Cerebellar nuclear complex (tissue), 1 donor: ENCODE results near the gene ACOX2.

Experiments
- DNase-seq, 2 experiments: peaks; one replicate each; lab custom pipeline; 2025; lab: John Stamatoyannopoulos, UW

The ACOX2 gene

DNA sequence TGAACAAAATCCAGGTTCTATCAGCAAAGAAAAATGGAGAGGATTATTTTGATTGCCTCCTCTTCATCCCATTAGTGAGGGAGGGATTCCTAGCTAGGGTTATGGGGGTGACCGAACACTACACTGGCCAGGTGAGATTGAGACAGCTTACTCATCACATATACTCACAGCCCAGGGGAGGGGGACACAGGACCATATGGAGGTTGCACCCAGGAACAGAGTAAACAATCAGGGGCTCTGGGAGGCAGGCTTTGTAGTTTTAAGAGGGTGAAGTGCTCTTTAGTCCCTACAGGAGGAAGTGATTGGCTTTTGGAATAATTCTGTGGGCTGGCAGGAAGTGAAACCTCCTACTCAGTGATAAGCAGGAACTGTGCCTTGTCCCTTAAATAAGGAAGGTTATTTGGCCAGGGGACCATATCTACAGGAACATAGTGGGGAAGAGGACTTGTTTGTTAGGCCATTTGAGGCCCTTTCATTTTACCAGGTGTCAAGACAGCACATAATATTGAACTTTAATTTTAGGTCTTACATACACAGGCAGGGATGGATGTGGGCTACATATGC, 62.6 kb downstream of the ACOX2 start:
- no peak for DNase-seq

DNA sequence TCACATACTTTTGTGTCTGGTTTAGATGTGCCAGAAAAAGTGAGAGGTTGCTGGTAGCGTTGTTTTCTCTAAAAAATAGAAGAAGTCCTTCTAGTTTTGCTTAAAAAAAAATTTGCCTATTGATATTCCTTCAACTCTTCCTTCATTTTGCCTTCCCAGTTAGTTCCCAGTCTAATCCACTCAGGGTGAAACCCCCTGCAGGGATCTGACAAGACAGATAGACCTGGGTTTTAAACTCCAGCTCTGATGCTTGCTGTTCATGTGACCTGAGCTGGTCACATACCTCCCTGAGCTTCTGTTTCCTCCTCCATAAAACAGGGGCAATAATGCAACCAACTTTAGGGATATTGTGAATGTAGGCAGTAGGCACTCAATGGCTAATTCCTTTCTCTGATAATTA, 63.7 kb downstream of the ACOX2 start:
- DNase-seq, result no peak

DNA sequence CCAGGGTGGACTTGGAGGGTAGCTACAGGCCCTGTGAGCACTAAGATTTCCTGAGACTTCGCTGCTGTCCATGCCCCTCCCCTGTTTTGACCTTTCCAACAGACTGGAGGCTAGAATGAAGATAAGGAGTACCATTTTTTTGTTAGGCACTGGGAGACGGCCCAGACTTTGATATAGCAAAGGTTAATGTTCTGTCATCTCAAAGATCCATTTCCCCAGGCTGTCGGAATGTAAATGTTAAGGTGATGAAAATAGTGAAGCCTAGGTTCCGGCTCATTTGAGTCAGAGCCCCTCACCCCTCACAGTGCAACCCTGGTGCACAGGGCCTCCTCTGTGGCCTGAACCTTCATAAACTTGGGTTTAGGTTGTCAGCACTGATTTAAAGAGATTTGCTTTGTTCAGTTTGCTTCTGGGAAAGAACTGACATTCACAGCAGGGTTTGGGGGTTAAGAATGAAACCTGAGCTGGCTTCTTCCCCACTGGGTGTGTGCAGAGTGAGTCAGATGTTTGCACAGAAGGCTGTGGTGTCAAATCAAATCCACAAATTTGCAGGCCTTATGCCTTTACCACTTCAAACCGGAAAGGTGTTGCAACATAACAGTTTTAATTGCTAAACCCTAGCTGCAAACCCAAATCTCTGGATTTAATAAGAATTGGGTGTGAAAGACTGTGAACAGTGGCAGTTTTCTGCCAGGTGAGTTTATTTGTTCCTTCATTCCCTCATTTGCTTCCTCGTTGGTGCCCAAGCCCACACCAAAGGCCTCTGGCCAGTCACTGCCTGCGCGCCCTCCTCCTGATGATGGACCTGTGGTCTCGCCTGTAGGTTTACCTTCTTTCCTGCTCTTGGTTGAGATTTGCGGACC, 65.7 kb downstream of the ACOX2 start:
- DNase-seq, result no peak

DNA sequence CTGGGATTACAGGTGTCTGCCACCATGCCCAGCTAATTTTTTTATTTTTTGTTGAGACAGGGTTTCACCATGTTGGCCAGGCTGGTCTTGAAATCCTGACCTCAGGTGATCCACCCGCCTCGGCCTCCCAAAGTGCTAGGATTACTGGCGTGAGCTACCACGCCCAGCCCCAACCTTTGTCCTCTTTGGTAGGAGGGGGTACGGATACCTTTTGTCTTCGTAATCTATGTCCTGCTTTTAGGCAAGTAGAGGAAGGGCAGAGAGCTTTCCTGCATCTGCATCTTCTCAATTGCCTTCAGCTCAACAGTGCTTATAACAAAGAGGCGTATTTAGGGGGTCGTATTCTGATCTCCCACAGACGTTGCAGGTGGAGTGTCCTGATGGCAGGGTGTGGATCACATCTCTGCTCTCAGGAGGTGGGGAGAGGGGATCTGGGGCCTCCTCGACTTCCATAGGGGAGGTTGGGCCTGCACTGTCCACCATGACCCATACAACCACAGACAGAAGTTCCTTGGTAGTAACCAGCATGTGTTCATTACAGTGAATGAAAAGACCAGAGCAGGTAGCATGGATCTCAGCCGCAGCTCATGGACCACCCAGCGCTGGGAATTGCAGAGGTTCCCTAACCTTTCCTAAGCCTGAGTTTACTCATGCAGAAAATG, 66.5 kb downstream of the ACOX2 start:
- no peak for DNase-seq

DNA sequence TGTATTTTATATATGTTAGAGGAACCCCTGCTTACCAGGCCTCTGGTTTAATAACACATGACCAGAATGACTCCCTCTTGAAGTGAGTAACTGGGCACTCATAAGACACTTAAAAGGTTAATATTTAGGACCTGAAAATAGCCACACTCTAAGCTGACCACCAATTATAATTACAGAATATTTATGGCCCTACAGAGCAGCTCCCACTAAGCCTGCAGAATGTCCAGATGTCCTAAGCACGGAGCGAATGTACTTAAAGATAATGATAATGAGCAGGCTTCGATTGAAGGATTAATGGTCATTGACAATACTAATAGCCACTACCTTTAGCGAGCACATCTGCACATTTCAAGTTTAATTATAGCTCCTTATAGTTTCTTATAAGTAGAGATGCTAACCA, 67.9 kb downstream of the ACOX2 start:
- DNase-seq, result no peak

DNA sequence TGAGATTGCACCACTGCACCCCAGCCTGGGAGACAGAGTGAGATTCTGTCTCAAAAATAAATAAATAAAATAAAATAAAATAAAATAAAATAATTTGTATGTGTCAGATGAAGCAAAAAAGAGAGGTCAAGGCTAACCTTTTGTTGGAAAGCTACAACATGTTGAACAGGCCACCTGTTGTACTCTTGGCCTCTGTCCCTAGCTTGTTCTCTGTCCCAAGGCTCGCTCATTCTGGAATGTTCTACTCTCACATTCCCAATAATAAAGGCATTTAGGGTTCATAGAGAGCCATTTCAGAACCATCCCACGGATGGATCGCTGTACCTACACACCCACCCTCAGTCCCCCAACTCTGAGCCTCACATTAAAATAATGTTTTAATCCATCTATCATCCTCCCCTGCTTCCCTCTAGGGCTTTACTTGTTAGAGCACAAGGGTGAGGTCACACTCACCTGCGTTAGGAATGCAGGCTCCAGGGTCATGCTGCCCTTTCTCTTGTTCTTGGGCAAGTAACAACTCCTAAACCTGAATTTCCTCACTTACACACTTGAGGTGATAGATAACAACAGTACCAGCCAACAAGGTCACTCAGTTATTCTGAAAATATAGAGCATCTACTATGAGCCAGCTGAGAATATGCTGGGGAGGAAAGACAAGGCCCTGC, 70.0 kb downstream of the ACOX2 start:
- DNase-seq, result no peak

DNA sequence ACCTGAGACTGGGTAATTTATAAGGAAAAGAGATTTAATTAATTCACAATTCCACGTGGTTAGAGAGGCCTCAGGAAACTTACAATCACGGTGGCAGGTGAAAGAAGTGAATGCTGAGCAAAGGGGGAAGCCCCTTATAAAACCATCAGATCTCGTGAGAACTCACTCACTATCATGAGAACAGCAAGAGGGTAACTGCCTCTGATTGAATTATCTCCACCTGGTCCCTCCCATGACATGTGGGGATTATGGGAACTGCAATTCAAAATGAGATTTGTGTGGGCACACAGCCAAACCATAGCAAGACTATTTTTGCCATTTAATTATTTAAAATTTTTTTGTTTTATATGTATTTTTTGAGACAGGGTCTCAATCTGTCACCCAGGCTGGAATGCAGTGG, 72.1 kb downstream of the ACOX2 start:
- no peak for DNase-seq

DNA sequence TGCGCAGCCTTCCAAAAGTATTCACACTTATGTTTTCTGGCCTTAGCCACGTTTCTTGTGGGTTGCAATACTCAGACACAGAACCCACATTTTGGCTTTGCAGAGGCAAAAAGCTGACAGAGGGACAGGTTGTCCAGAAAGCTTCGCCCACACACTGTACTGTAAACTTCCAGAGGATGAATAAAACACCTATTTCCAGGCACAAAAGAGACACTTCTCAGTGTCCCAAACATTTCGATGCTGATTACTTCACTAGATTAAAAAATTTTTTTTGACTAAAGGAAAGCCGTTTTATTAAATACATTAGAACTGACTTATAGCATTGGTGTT, 73.1 kb downstream of the ACOX2 start:
- no peak for DNase-seq

DNA sequence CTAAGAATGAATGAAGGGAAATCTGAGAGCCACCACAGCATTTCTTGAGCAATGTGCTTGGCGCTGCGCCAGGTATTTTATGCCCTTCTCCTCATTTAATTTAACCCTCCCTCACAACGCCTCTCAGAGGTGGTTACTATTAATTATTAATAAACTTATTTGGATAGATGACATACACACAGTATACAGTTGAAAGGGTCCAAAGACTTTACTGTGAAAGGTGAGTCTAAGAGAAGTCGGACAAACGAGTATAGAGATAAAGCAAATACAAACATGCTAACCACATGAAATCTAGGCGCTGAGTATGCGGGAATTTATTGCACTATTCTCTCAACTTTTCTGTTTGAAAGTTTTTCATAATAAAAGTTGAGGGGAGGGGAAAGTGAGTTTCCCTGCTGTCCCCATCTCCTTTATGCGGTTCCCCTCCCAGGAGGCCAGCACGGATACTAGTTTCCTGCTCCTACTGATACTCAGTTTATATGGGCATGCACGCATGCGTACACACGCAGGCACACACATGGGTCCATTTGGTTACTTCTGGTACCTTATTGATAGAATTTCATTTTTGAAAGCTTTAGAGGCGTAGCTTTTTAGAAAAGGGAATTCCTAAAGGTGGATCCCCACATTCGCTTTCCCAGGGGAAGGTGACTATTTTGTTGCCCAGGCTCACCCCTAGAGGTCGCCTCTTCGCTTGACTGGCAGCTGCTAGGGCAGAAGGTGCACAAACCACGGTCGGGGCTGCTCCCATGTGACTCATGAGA, 73.6 kb downstream of the ACOX2 start:
- DNase-seq, result no peak

DNA sequence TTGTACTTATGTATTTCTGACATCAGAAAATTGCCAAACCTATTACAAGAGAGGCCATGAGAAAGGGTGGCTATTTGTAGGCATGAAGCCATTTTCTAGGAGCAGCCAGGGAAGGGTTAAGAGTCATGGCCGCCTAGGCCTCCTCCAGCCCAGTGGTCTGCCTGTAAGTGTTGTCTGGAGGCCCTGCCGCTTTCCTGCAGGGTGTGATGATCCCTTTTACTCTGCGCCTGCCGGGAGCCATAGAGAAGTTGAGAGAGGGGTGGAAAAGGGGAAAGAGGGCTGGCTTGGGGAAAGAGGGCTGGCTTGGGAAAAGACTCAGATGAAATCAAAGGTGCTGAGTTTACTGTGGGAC, 74.2 kb downstream of the ACOX2 start:
- DNase-seq, result no peak

DNA sequence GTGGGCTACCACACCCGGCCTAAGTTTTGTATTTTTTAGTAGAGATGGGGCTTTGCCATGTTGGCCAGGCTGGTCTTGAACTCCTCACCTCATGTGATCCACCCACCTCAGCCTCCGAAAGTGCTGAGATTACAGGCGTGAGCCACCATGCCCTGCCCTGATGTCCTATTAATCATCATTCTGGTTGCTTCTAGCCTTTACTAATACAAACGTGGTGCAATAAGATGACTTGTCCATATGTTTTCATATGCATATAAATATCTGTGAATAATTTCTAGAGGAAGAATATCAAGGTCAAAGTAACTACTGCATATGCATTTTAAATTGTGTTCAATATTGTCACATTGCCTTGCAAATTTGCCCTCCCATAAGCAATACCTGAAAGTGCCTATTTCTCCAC, 77.8 kb downstream of the ACOX2 start:
- DNase-seq, result no peak
